Suprapubic skin (tissue), 4 donors: ENCODE data around the gene SGCE. TPM values are rescaled to one million over a fixed set of nuclear protein-coding genes. Genes with fewer than 3 reads are reported as not detected.

ENCODE experiments used
- DNase-seq, 2 donors: peaks; one replicate each; pipeline ENCODE4 v3.0.0-alpha.2; 2019; ENCODE audit warnings: low spot score in 2 of 2
- H3K27ac ChIP-seq: fragments of 200-600 bp; sonication (generic); one replicate; pipeline ENCODE4 v1.5.1; 2019
- H3K27me3 ChIP-seq: fragments of 200-600 bp; sonication (generic); one replicate; pipeline ENCODE4 v1.5.1; 2019
- H3K36me3 ChIP-seq: fragments of 200-600 bp; sonication (generic); one replicate; pipeline ENCODE4 v1.5.1; 2019
- H3K4me1 ChIP-seq: fragments of 200-600 bp; sonication (generic); one replicate; pipeline ENCODE4 v1.5.1; 2019
- H3K4me3 ChIP-seq: fragments of 200-600 bp; sonication (generic); one replicate; pipeline ENCODE4 v1.5.1; 2019; ENCODE audit warnings: mild to moderate bottlenecking
- H3K9me3 ChIP-seq: fragments of 200-600 bp; sonication (generic); one replicate; pipeline ENCODE4 v1.5.1; 2019
- CTCF ChIP-seq, 2 donors: fragments of 200-600 bp in 1 of 2; fragments of 450-650 bp in 1 of 2; sonication (generic) in 1 of 2; IDR thresholded peaks; one replicate each; pipeline ENCODE4 v1.5.1; 2016 to 2019; ENCODE audit warnings: antibody characterized with exemption in 2 of 2, mild to moderate bottlenecking in 1 of 2, moderate library complexity in 1 of 2
- EP300 ChIP-seq: sonication (generic); formaldehyde crosslinking; IDR thresholded peaks from one replicate; pipeline ENCODE4 v1.6.1; 2017; ENCODE audit warnings: antibody characterized with exemption
- POLR2A ChIP-seq, 2 donors: fragments of 450-650 bp; IDR thresholded peaks; one replicate each; pipeline ENCODE4 v1.6.1; 2017; ENCODE audit warnings: antibody characterized with exemption in 2 of 2, mild to moderate bottlenecking in 2 of 2, moderate library complexity in 2 of 2
- POLR2AphosphoS5 ChIP-seq, 3 donors: sonication (generic); formaldehyde crosslinking; IDR thresholded peaks; one replicate each; pipeline ENCODE4 v1.6.1; 2017; ENCODE audit warnings: antibody characterized with exemption in 3 of 3
- WGBS: methylation state at CpG from one replicate; pipeline ENCODE4 v1.1.5; 2018; 5-methylcytosine and 5-hydroxymethylcytosine counted together
- total RNA-seq, 4 donors: library from RNA; depleted of rRNA; stranded (reverse); fragments of >200 nt; gene quantifications; one replicate each; pipeline ENCODE4 v1.1.0, GENCODE V29; 2016

Gene SGCE
- total RNA-seq, 4 donors from 2014 or later: 6.3 to 20.0 (median 13.2) TPM

- Histone ChIP-seq H3K4me1 (peaks cover 17% of the 10 kb centered on the region), H3K27ac (no peak overlapping the region), H3K4me3 (no peak overlapping the region), H3K9me3 (no peaks in the 10 kb centered on the region), H3K36me3 (no peaks in the 10 kb centered on the region), H3K27me3 (peaks cover 13% of the 10 kb centered on the region)
- no peak for TF ChIP-seq CTCF (IDR thresholded peaks at IDR 0.05)
- no peak for TF ChIP-seq POLR2AphosphoS5 (IDR thresholded peaks at IDR 0.05)
- TF ChIP-seq POLR2A (IDR thresholded peaks at IDR 0.05): no peak
- TF ChIP-seq EP300: no peak
- WGBS: 57% methylated on average over 3 of the region's 3 CpGs
- no peak for DNase-seq
Measured at GRCh38 chr7:94643771-94644545, 12.0 kb downstream of the SGCE start.

GRCh38 chr7:94642838-94643653 lies 12.9 kb downstream of the SGCE start:
- WGBS: 69% methylated on average over 2 of the region's 2 CpGs

GRCh38 chr7:94639384-94639783 lies 16.5 kb downstream of the SGCE start:
- no peaks in the 10 kb centered on the region for H3K36me3 ChIP-seq
- WGBS: 94% methylated on average over 1 of the region's 1 CpG
- TF ChIP-seq POLR2A (IDR thresholded peaks at IDR 0.05): no peak

More at GRCh38 chr7:94642838-94643653, 12.9 kb downstream of the SGCE start:
- no peak overlapping the region for H3K27ac ChIP-seq
- H3K4me3 ChIP-seq: no peak overlapping the region
- TF ChIP-seq POLR2AphosphoS5 (IDR thresholded peaks at IDR 0.05) (no peak), POLR2A (IDR thresholded peaks at IDR 0.05) (no peak), EP300 (no peak), CTCF (IDR thresholded peaks at IDR 0.05) (no peak)
- no peak for DNase-seq
- H3K27me3 ChIP-seq: peaks cover 13% of the 10 kb centered on the region
- peaks cover 14% of the 10 kb centered on the region for H3K4me1 ChIP-seq
- no peaks in the 10 kb centered on the region for H3K9me3 ChIP-seq
- H3K36me3 ChIP-seq: no peaks in the 10 kb centered on the region

GRCh38 chr7:94635687-94636086 lies 20.2 kb downstream of the SGCE start:
- Histone ChIP-seq H3K4me3 (no peak overlapping the region), H3K36me3 (no peaks in the 10 kb centered on the region), H3K4me1 (no peaks in the 10 kb centered on the region), H3K27ac (no peak overlapping the region), H3K27me3 (no peaks in the 10 kb centered on the region), H3K9me3 (no peaks in the 10 kb centered on the region)
- DNase-seq: no peak
- TF ChIP-seq EP300 (no peak), CTCF (IDR thresholded peaks at IDR 0.05) (no peak), POLR2AphosphoS5 (IDR thresholded peaks at IDR 0.05) (no peak), POLR2A (IDR thresholded peaks at IDR 0.05) (no peak)

More at GRCh38 chr7:94639384-94639783, 16.5 kb downstream of the SGCE start:
- Histone ChIP-seq H3K27me3 (no peaks in the 10 kb centered on the region), H3K4me3 (no peak overlapping the region), H3K27ac (no peak overlapping the region), H3K4me1 (peaks cover 10% of the 10 kb centered on the region), H3K9me3 (no peaks in the 10 kb centered on the region)
- DNase-seq: no peak

GRCh38 chr7:94634502-94634901 lies 21.4 kb downstream of the SGCE start:
- TF ChIP-seq CTCF (IDR thresholded peaks at IDR 0.05) (no peak), POLR2AphosphoS5 (IDR thresholded peaks at IDR 0.05) (no peak), EP300 (no peak), POLR2A (IDR thresholded peaks at IDR 0.05) (no peak)
- H3K4me3 ChIP-seq: no peak overlapping the region

More at GRCh38 chr7:94634502-94634901, 21.4 kb downstream of the SGCE start:
- H3K27me3 ChIP-seq: no peaks in the 10 kb centered on the region
- no peaks in the 10 kb centered on the region for H3K4me1 ChIP-seq
- no peaks in the 10 kb centered on the region for H3K36me3 ChIP-seq
- H3K9me3 ChIP-seq: no peaks in the 10 kb centered on the region
- H3K27ac ChIP-seq: no peak overlapping the region
- no peak for DNase-seq
- WGBS: 92% methylated on average over 6 of the region's 6 CpGs
